LNCaP clone FGC (cell line): Measurements from ENCODE around the gene CEP170.
A peak's percentile ranks its signal among the peaks of the same experiment; 100 is the strongest.

ENCODE experiments used
- DNase-seq: peaks from one replicate; pipeline ENCODE4 v3.0.0-alpha.2; 2011; ENCODE audit warnings: low read depth
- H3K4me3 ChIP-seq: 2 replicates; pipeline ENCODE4 v1.5.1; 2011; ENCODE audit warnings: mild to moderate bottlenecking, low read depth, low read length, control low read depth
- TF ChIP-seq, protein P1 (sequence below): IDR thresholded peaks from 2 replicates; pipeline ENCODE4 v1.5.1; 2012; ENCODE audit warnings: mild to moderate bottlenecking; ENCODE audit not compliant: control insufficient read depth, insufficient read depth; ENCODE audit errors: extremely low read depth

The CEP170 gene

DNA sequence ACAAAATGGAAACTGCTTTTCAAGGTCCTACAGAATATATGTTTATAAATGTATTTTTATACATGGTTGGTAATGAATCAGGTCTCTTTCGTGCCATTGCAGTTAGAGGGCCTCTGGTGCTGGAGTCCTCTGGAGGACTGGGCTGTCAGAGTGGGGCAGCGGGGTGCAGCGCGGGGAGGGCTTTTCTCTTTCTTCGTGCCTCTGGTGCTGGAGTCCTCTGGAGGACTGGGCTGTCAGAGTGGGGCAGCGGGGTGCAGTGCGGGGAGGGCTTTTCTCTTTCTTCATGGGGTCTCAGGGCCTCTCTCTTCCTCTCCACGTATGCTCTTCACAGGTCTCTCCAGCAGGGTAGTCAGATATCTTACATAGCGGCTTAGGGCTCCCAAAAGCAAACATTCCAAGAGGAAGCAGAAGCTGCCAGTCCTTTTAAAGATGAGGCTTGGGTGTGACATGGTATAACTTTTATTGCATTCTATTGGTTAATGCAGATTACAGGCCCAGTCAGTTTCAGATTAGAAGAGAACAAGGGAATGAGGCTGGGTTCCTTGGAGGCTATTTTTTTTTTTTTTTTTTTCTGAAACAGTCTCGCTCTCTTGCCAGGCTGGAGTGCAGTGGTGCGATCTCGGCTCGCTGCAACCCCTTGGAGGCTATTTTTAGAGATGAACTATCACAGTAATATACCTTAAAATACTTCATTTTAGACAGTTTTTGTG, 13.8 kb upstream of the CEP170 start:
- DNase-seq: peak; percentile 6
- H3K4me3 ChIP-seq: no peak overlapping the region
- TF ChIP-seq, protein P1, sequence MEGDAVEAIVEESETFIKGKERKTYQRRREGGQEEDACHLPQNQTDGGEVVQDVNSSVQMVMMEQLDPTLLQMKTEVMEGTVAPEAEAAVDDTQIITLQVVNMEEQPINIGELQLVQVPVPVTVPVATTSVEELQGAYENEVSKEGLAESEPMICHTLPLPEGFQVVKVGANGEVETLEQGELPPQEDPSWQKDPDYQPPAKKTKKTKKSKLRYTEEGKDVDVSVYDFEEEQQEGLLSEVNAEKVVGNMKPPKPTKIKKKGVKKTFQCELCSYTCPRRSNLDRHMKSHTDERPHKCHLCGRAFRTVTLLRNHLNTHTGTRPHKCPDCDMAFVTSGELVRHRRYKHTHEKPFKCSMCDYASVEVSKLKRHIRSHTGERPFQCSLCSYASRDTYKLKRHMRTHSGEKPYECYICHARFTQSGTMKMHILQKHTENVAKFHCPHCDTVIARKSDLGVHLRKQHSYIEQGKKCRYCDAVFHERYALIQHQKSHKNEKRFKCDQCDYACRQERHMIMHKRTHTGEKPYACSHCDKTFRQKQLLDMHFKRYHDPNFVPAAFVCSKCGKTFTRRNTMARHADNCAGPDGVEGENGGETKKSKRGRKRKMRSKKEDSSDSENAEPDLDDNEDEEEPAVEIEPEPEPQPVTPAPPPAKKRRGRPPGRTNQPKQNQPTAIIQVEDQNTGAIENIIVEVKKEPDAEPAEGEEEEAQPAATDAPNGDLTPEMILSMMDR: no peak

DNA sequence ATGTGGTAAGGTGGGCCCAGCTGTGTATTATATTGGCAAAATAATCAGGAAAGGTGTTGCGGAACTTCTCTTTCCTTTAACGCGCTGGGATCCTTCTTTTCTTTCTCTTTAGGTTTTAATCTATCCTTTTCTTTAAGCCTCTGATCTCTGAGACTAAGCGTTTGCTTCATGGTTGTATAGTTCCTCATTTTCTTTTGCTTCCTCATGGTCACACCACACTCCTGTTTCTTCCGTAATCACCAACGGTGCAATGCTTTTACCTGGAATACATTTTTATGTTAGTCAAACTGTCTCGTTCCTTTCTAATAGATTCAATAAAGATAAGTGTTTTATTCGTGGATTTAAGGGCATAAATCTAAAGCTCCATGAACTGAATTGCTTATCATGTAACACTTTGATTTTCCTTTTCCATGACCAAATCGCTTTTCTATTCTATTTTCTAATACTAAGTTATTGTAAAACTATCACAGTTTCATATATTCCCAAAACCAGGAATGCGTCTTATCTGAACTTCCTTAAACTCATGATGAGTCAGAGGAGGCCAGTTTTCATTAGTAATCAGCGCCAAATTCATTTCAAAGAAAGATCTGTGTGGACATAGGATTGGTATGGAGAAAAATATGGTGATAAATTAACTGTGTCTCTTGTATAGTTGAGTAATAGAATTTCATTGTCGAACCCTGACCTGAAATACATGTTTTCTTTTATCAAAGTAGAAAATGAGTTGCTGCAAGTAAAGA, 13.0 kb upstream of the CEP170 start:
- TF ChIP-seq, protein P1: no peak
- DNase-seq: peak; percentile 27
- H3K4me3 ChIP-seq: no peak overlapping the region

DNA sequence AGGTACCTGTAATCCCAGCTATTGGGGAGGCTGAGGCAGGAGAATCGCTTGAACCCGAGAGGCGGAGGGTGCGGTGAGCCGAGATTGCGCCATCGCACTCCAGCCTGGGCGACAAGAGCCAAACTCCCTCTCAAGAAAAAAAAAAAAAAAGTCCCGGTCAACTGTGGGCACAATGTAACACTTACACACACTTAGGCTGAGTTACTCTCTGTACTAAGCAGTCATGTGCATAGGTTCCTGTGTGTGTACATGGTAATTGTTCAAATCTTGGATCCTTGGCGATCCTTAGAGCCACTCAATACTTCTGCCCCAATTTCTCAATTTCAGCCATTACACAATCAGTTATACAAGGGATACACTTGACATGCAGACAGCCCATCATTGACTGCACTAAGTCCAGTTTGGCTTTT, 12.4 kb upstream of the CEP170 start:
- H3K4me3 ChIP-seq: no peak overlapping the region
- DNase-seq: no peak
- TF ChIP-seq, protein P1: no peak

DNA sequence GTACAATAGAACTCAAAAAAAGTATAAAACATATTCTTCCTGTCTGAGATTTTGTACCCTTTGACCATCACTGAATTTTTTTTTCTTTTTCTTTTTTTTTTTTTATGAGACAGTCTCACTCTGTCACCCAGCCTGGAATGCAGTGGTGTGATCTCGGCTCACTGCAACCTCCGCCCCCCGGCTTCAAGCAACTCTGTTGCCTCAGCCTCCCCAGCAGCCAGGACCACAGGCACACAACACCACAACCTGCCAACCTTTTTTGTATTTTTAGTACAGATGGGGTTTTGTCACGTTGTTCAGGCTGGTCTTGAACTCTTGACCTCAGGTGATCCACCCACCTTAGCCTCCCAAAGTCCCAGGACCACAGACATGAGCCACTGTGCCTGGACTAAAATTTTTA, 11.2 kb upstream of the CEP170 start:
- DNase-seq: no peak
- no peak overlapping the region for H3K4me3 ChIP-seq
- TF ChIP-seq, protein P1: no peak

DNA sequence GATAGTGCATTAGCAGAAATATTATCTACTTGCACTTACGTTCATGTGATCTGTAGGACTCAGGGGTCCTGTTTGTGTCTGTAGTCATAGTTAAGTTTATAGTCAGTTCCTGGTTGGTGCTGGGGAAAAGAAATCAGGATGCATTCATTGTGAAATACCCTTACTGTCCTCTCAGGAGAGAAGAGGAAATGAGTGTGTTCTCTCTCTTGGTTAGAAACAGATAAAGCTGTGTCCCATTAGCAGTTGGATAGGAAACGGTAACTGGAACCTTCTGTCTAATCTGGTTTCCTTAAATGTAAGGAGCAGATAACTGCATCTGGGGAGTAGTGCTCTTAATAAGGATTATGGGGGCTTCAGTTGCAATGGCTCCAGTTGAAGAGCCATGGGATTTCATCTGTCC, 9.6 kb upstream of the CEP170 start:
- no peak overlapping the region for H3K4me3 ChIP-seq
- TF ChIP-seq, protein P1: no peak
- DNase-seq: no peak

DNA sequence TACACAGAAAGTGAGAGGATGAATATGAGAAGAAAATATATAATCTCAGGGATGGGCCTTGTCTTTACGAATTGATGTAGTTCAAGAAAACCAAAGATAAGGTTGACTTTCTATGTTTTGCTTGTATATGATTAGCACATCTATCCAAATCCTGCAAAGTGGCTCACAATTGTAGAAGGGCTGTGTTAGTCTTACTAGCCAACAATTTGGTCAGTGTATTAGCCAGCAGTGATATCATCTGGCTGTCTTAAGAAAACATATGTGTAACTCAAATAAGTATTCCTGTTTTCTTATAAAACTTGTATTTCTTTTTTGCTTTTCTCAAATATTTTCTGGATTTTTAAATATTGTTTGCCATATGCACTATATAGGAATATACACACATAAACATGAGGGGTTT, 6.3 kb upstream of the CEP170 start:
- H3K4me3 ChIP-seq: no peak overlapping the region
- TF ChIP-seq, protein P1: no peak
- no peak for DNase-seq
